Tracheal epithelial cell (primary cell): ENCODE data around the gene SLC66A2. TPM values are rescaled to one million over a fixed set of nuclear protein-coding genes. Genes with fewer than 3 reads are reported as not detected.

Experiments
- total RNA-seq: library from RNA; depleted of rRNA; stranded (reverse); fragments of >200 nt; gene quantifications from 2 replicates; pipeline ENCODE4 v1.2.1, GENCODE V29; 2014

Gene SLC66A2
- total RNA-seq, result 61.9 and 67.1 TPM in 2 replicates

DNA sequence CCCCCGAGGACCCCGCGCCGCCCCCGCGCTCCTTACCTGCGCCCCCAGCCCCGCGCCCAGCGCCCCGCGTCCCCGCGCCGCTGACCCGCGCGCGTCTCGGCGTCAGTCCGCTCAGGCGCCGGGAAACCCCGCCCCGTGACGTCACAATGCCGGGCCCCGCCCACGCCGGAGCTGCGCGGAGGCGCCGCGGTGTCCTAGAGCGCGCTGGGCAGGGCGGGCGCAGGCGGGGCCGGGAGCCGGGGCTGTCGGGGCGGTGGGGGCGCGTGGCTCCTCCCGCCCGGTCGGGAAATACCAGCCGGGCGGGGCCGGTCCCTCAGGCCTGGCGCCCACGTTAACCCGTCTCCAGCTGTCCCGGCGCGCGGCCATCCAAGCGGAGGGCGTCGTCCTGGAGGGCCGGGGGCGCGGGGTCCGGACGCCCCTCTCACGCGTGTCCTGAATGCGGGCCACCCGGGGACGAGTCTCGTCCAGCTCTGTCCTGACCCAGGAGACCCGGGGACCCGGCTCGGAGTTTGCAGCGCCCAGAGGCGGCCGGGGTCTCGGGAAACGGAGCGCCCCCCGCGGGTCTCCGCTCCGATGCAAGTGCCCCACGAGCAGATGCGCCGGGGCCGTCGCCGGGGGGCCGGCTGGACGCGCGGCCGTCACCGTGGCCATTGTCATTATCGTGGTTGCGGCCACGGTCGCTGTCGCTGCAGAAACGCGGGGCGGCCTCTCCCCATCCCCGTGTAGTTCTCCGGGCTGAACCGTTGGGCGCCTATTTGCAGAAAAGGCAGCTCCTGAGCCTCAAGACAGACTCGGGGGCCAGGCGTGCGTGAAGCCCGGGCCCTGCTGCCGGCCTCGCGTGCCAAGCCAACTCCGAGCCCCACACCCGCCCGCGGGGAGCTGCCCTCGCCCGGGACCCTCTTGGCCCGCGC is at the start of gene SLC66A2:
SLC66A2 (minus strand) TSS at position 109 of the 911 bp plus-strand sequence. CDS start 727 bp downstream, outside the sequence.

DNA sequence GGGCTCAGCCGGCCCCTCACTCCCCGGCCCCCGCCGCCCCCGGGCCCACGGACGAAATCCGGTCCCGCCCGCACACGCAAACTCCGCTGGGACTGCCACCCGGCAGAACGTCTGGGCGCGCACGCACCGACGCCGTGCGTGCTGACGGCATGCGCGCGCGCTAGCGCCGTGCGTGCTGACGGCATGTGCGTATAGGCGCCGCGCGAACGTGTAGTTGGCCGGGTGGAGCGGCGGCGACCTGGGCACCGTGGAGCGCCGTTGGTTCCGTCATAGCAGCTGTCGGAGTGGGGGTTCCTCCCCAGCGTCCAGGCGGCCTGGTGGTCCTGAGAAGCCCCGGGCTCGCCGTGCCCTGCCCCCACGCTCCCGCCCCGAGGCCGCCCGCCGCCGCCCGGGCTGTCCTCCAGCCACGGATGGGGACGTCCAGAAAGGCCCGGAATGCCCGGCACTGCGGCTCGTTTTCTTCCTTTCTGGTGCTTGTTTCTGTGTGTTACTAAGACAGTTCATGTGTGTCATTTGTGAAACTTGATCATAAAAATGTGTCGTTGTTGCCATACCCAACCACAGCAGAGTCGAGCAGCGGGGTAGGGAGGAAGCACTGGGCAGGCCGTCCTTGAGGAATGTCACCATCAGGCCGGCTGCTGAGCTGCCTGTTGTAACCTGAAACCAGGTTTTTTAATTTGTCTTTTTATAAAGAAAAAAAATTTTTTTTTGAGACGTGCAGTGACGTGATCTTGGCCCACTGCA is 37.2 kb upstream of the SLC66A2 start, which contains the start of gene TXNL4A:
TXNL4A (minus strand) TSS at position 113 of the 744 bp plus-strand sequence. CDS start 171 bp downstream, outside the sequence.

DNA sequence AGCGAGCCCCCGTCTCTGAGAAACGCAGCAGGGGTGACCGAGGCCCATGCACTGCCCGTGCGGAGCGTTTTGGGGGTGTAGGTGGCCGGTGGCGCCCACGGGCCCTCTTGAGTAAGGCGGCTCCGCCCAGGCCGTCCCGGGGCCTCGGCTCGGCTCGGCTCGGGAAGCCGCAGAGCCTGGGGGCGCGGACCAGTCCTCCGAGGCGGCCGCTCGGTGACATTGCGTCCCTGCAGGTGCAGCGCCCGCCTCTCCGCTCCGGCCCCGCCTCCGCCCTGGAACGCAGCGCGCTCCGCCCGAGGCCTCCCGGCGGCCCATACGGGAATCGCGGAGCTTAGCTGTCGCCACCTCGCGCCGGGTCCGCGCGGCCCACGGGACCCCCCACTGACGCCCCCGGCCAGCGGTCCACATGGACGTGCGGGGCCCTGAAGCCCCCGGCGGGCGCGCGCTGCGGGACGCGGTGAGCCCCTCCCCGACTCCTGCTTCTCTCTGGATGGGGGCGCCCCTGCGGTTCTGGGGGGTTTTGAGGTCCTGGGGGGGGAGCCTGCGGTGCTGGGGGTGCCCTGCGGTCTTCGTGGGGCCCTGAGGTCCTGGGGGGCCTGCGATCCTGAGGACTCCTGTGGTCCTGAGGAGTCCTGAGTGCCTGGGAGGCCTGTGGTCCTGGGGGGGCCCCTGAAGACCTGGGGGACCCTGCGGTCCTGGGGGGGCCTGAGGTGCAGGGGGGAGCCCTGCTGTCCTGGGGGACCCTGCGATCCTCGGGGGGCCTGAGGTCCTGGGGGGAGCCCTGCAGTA is 13.1 kb upstream of the SLC66A2 start, which contains the start of gene HSBP1L1:
HSBP1L1 (plus strand) TSS at position 314 of the 789 bp plus-strand sequence; CDS start at position 407, 93 bp downstream.

Other genes starting within 250 kb of the SLC66A2 start
- not detected in 2 replicates for gene KCNG2, start 153.7 kb downstream of the SLC66A2 start, total RNA-seq
- gene HSBP1L1, start 13.0 kb upstream of the SLC66A2 start, total RNA-seq, result 14.5 and 35.0 TPM in 2 replicates
- 43.7 and 63.9 TPM in 2 replicates for gene TXNL4A, start 36.9 kb upstream of the SLC66A2 start, total RNA-seq
- gene RBFA, start 82.8 kb upstream of the SLC66A2 start, total RNA-seq, result 34.7 and 40.7 TPM in 2 replicates
- 20.7 and 25.2 TPM in 2 replicates for gene ADNP2, start 157.6 kb upstream of the SLC66A2 start, total RNA-seq